SH-SY5Y (cell line): ENCODE measurements around the gene NRDE2.

ENCODE experiments used
- GATA2 ChIP-seq: IDR thresholded peaks from 2 replicates; pipeline ENCODE4 v1.6.1; 2011; ENCODE audit warnings: mild to moderate bottlenecking, low read depth, low read length
- GATA3 ChIP-seq: IDR thresholded peaks from 2 replicates; pipeline ENCODE4 v1.6.1; 2011; ENCODE audit warnings: low read depth, mild to moderate bottlenecking, low read length, moderate library complexity

DNA sequence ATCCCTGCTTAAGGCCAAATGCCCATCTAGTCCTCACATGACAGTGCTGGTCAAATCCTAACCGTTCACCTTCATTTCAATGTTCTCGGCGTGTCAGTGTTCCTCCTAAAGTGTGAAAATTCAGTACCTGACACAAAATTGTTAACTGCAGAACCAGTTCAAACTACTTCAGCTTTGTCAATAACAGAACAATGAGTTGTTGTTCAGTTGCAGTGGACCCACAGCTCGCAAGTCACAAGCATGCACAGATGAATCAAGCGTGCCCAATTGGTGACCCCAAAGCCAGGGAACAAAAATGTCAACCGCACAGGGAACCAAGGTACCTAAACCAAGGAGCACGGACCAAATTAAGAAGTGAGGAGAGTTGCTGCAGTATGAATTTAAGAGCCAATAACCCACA lies 23.2 kb downstream of the NRDE2 start:
- TF ChIP-seq GATA2 (no peak), GATA3 (no peak)
